GM23338 (cell line): Measurements from ENCODE around the gene MAPT. TPM values are rescaled to one million over a fixed set of nuclear protein-coding genes. Genes with fewer than 3 reads are reported as not detected.

Experiments used
- ATAC-seq: fragments of 200-7000 bp; cut with Tn5 transposase; 3 replicates; pipeline ENCODE4 v1.9.1; 2020
- DNase-seq: peaks from one replicate; pipeline ENCODE4 v3.0.0-alpha.2; 2015; ENCODE audit warnings: low spot score
- H2AFZ ChIP-seq: fragments of 200-600 bp; sonication (generic); 2 replicates; pipeline ENCODE4 v1.8.0; 2016; ENCODE audit warnings: antibody characterized with exemption, mild to moderate bottlenecking, moderate library complexity
- H3F3A ChIP-seq: fragments of 200-600 bp; sonication (generic); replicated peaks from 2 replicates; pipeline ENCODE4 v1.8.0; 2017; ENCODE audit warnings: antibody characterized with exemption, mixed run types, low read depth
- H3K27ac ChIP-seq: fragments of 200-600 bp; sonication (generic); 2 replicates; pipeline ENCODE4 v1.6.1; 2016; ENCODE audit warnings: low read depth
- H3K27me3 ChIP-seq: fragments of 200-600 bp; sonication (generic); 2 replicates; pipeline ENCODE4 v1.8.0; 2016; ENCODE audit warnings: mild to moderate bottlenecking, mixed run types, moderate library complexity; ENCODE audit not compliant: insufficient read depth
- H3K36me3 ChIP-seq: fragments of 200-600 bp; sonication (generic); 2 replicates; pipeline ENCODE4 v1.8.0; 2016; ENCODE audit warnings: mild to moderate bottlenecking; ENCODE audit not compliant: insufficient read depth
- H3K4me1 ChIP-seq: fragments of 200-600 bp; sonication (generic); 2 replicates; pipeline ENCODE4 v1.8.0; 2016; ENCODE audit warnings: mild to moderate bottlenecking, moderate library complexity; ENCODE audit not compliant: insufficient read depth
- H3K4me2 ChIP-seq: fragments of 200-600 bp; sonication (generic); 2 replicates; pipeline ENCODE4 v1.7.1; 2017; ENCODE audit warnings: mixed run types
- H3K4me3 ChIP-seq: fragments of 200-600 bp; sonication (generic); 2 replicates; pipeline ENCODE4 v1.6.1; 2016; ENCODE audit warnings: mixed run types
- H3K79me2 ChIP-seq: fragments of 200-600 bp; sonication (generic); replicated peaks from 2 replicates; pipeline ENCODE4 v1.8.0; 2017; ENCODE audit warnings: mild to moderate bottlenecking; ENCODE audit not compliant: insufficient read depth
- H3K9me2 ChIP-seq: fragments of 200-600 bp; sonication (generic); 2 replicates; pipeline ENCODE4 v1.8.0; 2017; ENCODE audit not compliant: insufficient read depth
- H4K20me1 ChIP-seq: fragments of 200-600 bp; sonication (generic); replicated peaks from 2 replicates; pipeline ENCODE4 v1.8.0; 2017; ENCODE audit warnings: mild to moderate bottlenecking; ENCODE audit not compliant: insufficient read depth
- H3K27ac Mint-ChIP-seq: 2 replicates; pipeline ENCODE4 v1.8.0; 2020; ENCODE audit warnings: inconsistent platforms, mild to moderate bottlenecking, moderate library complexity, mixed read lengths
- H3K27me3 Mint-ChIP-seq: 3 replicates; pipeline ENCODE4 v1.8.0; 2022; ENCODE audit warnings: low read depth, mild to moderate bottlenecking, moderate library complexity, mixed read lengths, inconsistent platforms; ENCODE audit not compliant: insufficient read depth, poor library complexity
- H3K36me3 Mint-ChIP-seq: 3 replicates; pipeline ENCODE4 v1.8.0; 2021; ENCODE audit warnings: low read depth, mild to moderate bottlenecking, inconsistent platforms, moderate library complexity, mixed read lengths
- H3K4me1 Mint-ChIP-seq: 3 replicates; pipeline ENCODE4 v1.8.0; 2020; ENCODE audit warnings: mild to moderate bottlenecking, inconsistent platforms, mixed read lengths
- H3K4me3 Mint-ChIP-seq: 3 replicates; pipeline ENCODE4 v1.8.0; 2021; ENCODE audit warnings: moderate library complexity, mild to moderate bottlenecking, inconsistent platforms, mixed read lengths
- H3K9me3 Mint-ChIP-seq: 3 replicates; pipeline ENCODE4 v1.8.0; 2020; ENCODE audit warnings: moderate library complexity, mild to moderate bottlenecking, inconsistent platforms, mixed read lengths
- EZH2 ChIP-seq: fragments of 200-600 bp; sonication (generic); IDR thresholded peaks from one replicate; pipeline ENCODE4 v1.8.0; 2017; ENCODE audit warnings: antibody characterized with exemption, mild to moderate bottlenecking, low read depth; ENCODE audit not compliant: unreplicated experiment
- EZH2phosphoT487 ChIP-seq: fragments of 200-600 bp; sonication (generic); IDR thresholded peaks from one replicate; pipeline ENCODE4 v1.8.1; 2018; ENCODE audit warnings: antibody characterized with exemption; ENCODE audit not compliant: unreplicated experiment
- JUNB ChIP-seq: IDR thresholded peaks from one replicate; pipeline ENCODE4 v1.6.1; 2016; ENCODE audit warnings: antibody characterized with exemption; ENCODE audit not compliant: unreplicated experiment
- NANOG ChIP-seq: IDR thresholded peaks from 2 replicates; pipeline ENCODE4 v1.6.1; 2016; ENCODE audit warnings: antibody characterized with exemption, borderline replicate concordance
- REST ChIP-seq: IDR thresholded peaks from one replicate; pipeline ENCODE4 v1.6.1; 2018; ENCODE audit warnings: antibody characterized with exemption; ENCODE audit not compliant: unreplicated experiment
- STAT1 ChIP-seq: IDR thresholded peaks from one replicate; pipeline ENCODE4 v1.6.1; 2016; ENCODE audit warnings: antibody characterized with exemption; ENCODE audit not compliant: unreplicated experiment
- ZNF114 ChIP-seq: fragments of 250-450 bp; sonication (Bioruptor Pico); IDR thresholded peaks from 2 replicates; pipeline ENCODE4 v1.5.0; 2020; ENCODE audit warnings: mild to moderate bottlenecking, moderate library complexity
- ZNF331 ChIP-seq: fragments of 250-450 bp; sonication (Bioruptor Pico); IDR thresholded peaks from 2 replicates; pipeline ENCODE4 v1.5.0; 2020; ENCODE audit warnings: low read depth, mild to moderate bottlenecking, moderate library complexity
- polyA plus RNA-seq: library from polyadenylated mRNA; unstranded; fragments of >200 nt; fragmentation: Nextera tagmentation; extraction: Ambion mirVana; gene quantifications from 2 replicates; pipeline ENCODE4 v1.2.1, GENCODE V29; 2016
- total RNA-seq: library from RNA; depleted of rRNA; stranded (reverse); fragments of >200 nt; shearing (Covaris generic); gene quantifications from 2 replicates; pipeline ENCODE4 v1.2.3, GENCODE V29; 2014
- TF ChIP-seq, protein P1 (sequence below): IDR thresholded peaks from 2 replicates; pipeline ENCODE4 v1.6.1; 2016; ENCODE audit warnings: antibody characterized with exemption
- TF ChIP-seq, protein P2 (sequence below): fragments of 250-450 bp; sonication (Bioruptor Pico); IDR thresholded peaks from 2 replicates; pipeline ENCODE4 v1.5.0; 2020; ENCODE audit warnings: mild to moderate bottlenecking, moderate library complexity

The MAPT gene
- total and polyA plus RNA-seq, 2 experiments from 2014 or later: 1.1 to 2.1 TPM

GRCh38 chr17:45946841-45947256, 52.5 kb downstream of the MAPT start:
- Histone ChIP-seq H3K79me2 (no peaks in the 10 kb centered on the region), H4K20me1 (no peaks in the 10 kb centered on the region), H3K27me3 (peaks cover 13% of the 10 kb centered on the region), H3F3A (no peaks in the 10 kb centered on the region), H3K4me3 (no peak overlapping the region), H3K36me3 (no peaks in the 10 kb centered on the region), H3K4me1 (peaks cover 26% of the 10 kb centered on the region), H3K4me2 (no peak overlapping the region), H3K27ac (no peak overlapping the region), H3K9me2 (no peaks in the 10 kb centered on the region), H2AFZ (no peak overlapping the region)
- ATAC-seq (no peak), DNase-seq (no peak)
- H3K27me3 Mint-ChIP-seq: peaks cover 19% of the 10 kb centered on the region
- H3K9me3 Mint-ChIP-seq: peaks cover 3% of the 10 kb centered on the region; the same call in 1 of the 3 replicates
- TF ChIP-seq, protein P1, sequence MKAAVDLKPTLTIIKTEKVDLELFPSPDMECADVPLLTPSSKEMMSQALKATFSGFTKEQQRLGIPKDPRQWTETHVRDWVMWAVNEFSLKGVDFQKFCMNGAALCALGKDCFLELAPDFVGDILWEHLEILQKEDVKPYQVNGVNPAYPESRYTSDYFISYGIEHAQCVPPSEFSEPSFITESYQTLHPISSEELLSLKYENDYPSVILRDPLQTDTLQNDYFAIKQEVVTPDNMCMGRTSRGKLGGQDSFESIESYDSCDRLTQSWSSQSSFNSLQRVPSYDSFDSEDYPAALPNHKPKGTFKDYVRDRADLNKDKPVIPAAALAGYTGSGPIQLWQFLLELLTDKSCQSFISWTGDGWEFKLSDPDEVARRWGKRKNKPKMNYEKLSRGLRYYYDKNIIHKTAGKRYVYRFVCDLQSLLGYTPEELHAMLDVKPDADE: no peak
- TF ChIP-seq REST: no peak
- TF ChIP-seq EZH2phosphoT487: no peak
- TF ChIP-seq, protein P2, sequence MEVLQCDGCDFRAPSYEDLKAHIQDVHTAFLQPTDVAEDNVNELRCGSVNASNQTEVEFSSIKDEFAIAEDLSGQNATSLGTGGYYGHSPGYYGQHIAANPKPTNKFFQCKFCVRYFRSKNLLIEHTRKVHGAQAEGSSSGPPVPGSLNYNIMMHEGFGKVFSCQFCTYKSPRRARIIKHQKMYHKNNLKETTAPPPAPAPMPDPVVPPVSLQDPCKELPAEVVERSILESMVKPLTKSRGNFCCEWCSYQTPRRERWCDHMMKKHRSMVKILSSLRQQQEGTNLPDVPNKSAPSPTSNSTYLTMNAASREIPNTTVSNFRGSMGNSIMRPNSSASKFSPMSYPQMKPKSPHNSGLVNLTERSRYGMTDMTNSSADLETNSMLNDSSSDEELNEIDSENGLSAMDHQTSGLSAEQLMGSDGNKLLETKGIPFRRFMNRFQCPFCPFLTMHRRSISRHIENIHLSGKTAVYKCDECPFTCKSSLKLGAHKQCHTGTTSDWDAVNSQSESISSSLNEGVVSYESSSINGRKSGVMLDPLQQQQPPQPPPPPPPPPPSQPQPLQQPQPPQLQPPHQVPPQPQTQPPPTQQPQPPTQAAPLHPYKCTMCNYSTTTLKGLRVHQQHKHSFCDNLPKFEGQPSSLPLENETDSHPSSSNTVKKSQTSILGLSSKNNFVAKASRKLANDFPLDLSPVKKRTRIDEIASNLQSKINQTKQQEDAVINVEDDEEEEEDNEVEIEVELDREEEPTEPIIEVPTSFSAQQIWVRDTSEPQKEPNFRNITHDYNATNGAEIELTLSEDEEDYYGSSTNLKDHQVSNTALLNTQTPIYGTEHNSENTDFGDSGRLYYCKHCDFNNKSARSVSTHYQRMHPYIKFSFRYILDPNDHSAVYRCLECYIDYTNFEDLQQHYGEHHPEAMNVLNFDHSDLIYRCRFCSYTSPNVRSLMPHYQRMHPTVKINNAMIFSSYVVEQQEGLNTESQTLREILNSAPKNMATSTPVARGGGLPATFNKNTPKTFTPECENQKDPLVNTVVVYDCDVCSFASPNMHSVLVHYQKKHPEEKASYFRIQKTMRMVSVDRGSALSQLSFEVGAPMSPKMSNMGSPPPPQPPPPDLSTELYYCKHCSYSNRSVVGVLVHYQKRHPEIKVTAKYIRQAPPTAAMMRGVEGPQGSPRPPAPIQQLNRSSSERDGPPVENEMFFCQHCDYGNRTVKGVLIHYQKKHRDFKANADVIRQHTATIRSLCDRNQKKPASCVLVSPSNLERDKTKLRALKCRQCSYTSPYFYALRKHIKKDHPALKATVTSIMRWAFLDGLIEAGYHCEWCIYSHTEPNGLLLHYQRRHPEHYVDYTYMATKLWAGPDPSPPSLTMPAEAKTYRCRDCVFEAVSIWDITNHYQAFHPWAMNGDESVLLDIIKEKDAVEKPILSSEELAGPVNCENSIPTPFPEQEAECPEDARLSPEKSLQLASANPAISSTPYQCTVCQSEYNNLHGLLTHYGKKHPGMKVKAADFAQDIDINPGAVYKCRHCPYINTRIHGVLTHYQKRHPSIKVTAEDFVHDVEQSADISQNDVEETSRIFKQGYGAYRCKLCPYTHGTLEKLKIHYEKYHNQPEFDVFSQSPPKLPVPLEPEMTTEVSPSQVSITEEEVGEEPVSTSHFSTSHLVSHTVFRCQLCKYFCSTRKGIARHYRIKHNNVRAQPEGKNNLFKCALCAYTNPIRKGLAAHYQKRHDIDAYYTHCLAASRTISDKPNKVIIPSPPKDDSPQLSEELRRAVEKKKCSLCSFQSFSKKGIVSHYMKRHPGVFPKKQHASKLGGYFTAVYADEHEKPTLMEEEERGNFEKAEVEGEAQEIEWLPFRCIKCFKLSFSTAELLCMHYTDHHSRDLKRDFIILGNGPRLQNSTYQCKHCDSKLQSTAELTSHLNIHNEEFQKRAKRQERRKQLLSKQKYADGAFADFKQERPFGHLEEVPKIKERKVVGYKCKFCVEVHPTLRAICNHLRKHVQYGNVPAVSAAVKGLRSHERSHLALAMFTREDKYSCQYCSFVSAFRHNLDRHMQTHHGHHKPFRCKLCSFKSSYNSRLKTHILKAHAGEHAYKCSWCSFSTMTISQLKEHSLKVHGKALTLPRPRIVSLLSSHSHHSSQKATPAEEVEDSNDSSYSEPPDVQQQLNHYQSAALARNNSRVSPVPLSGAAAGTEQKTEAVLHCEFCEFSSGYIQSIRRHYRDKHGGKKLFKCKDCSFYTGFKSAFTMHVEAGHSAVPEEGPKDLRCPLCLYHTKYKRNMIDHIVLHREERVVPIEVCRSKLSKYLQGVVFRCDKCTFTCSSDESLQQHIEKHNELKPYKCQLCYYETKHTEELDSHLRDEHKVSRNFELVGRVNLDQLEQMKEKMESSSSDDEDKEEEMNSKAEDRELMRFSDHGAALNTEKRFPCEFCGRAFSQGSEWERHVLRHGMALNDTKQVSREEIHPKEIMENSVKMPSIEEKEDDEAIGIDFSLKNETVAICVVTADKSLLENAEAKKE (CRISPR knock-in tag): no peak
- TF ChIP-seq ZNF331 (CRISPR knock-in tag): no peak
- no peak for TF ChIP-seq STAT1
- TF ChIP-seq ZNF114 (CRISPR knock-in tag): no peak
- no peak for TF ChIP-seq EZH2
- no peak for TF ChIP-seq NANOG
- no peak for TF ChIP-seq JUNB
- H3K36me3 Mint-ChIP-seq: no peaks in the 10 kb centered on the region
- H3K27ac Mint-ChIP-seq: no peak overlapping the region
- peaks cover 33% of the 10 kb centered on the region for H3K4me1 Mint-ChIP-seq
- H3K4me3 Mint-ChIP-seq: no peak overlapping the region
